T-helper 9 cell (primary cell): ENCODE data around the gene PHLDB2.
A peak's percentile ranks its signal among the peaks of the same experiment; 100 is the strongest.

Experiments
- DNase-seq: peaks from one replicate; pipeline ENCODE4 v3.0.0-alpha.2; 2020

PHLDB2 gene

GRCh38 chr3:111852540-111852939 lies 6.5 kb upstream of the PHLDB2 start:
- no peak for DNase-seq

GRCh38 chr3:111853068-111853467 lies 6.0 kb upstream of the PHLDB2 start:
- DNase-seq: no peak

GRCh38 chr3:111854990-111855389 lies 4.1 kb upstream of the PHLDB2 start:
- DNase-seq: no peak

GRCh38 chr3:111856501-111856900 lies 2.6 kb upstream of the PHLDB2 start:
- no peak for DNase-seq

- DNase-seq: no peak
Observed at GRCh38 chr3:111857474-111857873, 1.6 kb upstream of the PHLDB2 start.

GRCh38 chr3:111858642-111859041 lies 423 bp upstream of the PHLDB2 start:
- DNase-seq: no peak

- DNase-seq: peak; percentile 29
Observed at GRCh38 chr3:111859974-111860859, 1.2 kb downstream of the PHLDB2 start.

GRCh38 chr3:111861391-111861790 lies 2.3 kb downstream of the PHLDB2 start:
- DNase-seq: no peak

- no peak for DNase-seq
Observed at GRCh38 chr3:111862415-111862814, 3.4 kb downstream of the PHLDB2 start.

- DNase-seq: no peak
Observed at GRCh38 chr3:111862974-111863373, 3.9 kb downstream of the PHLDB2 start.

GRCh38 chr3:111863942-111864694 lies 5.1 kb downstream of the PHLDB2 start:
- no peak for DNase-seq

- no peak for DNase-seq
Observed at GRCh38 chr3:111864821-111865656, 6.0 kb downstream of the PHLDB2 start.

GRCh38 chr3:111867889-111868426 lies 8.9 kb downstream of the PHLDB2 start:
- DNase-seq: no peak

- no peak for DNase-seq
Observed at GRCh38 chr3:111870620-111871019, 11.6 kb downstream of the PHLDB2 start.

GRCh38 chr3:111871809-111872623 lies 13.0 kb downstream of the PHLDB2 start:
- DNase-seq: no peak

GRCh38 chr3:111872979-111873378 lies 13.9 kb downstream of the PHLDB2 start:
- DNase-seq: no peak

GRCh38 chr3:111874177-111874820 lies 15.2 kb downstream of the PHLDB2 start:
- no peak for DNase-seq

- no peak for DNase-seq
Observed at GRCh38 chr3:111881480-111881879, 22.4 kb downstream of the PHLDB2 start.

- no peak for DNase-seq
Observed at GRCh38 chr3:111882194-111882593, 23.1 kb downstream of the PHLDB2 start.

GRCh38 chr3:111882799-111883198 lies 23.7 kb downstream of the PHLDB2 start:
- no peak for DNase-seq

- no peak for DNase-seq
Observed at GRCh38 chr3:111884411-111885018, 25.4 kb downstream of the PHLDB2 start.
